ENCODE measurements around the gene DDRGK1.
"Not testable (repeated sequence)": the region's sequence is repeated elsewhere in the genome, so short reads cannot be mapped to it uniquely, and the experiment has no call there.

The DDRGK1 gene

DNA sequence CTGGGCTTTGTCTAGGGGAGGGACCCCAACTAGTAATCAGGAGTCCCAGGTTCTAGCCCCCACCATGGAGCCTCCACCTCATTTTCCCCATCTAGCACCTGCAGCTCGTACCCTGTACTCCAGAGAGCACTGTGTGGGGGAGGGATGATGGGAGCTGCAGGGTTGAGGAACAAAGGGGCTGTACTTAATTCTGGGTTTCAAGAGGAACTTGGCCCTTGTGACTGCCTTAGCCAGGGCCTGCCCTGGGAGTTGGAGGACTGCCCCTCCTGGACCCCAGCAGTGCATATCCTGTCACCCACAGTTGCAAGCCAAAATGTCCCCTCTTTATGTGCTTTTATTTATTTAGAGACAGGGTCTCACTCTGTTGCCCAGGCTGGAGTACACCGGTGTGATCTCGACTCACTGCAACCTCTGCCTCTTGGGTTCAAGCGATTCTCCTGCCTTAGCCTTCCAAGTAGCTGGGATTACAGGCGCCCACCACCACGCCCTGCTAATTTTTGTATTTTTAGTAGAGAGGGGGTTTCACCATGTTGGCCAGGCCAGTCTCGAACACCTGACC, 11.0 kb upstream of the DDRGK1 start:
- H3K27ac Mint-ChIP-seq; H3K4me3 Mint-ChIP-seq; ATAC-seq (ENCODE audit: low read depth); H3K36me3 Mint-ChIP-seq; DNase-seq (ENCODE audit: low spot score in 2 of 2); H3K27me3 Mint-ChIP-seq; H3K4me1 Mint-ChIP-seq; H3K9me3 Mint-ChIP-seq: not testable (repeated sequence)

- no peak for ATAC-seq (ENCODE audit: low read depth)
- Mint-ChIP-seq H3K27me3 (no peaks in the 10 kb centered on the region), H3K27ac (no peak overlapping the region)
Observed at GRCh38 chr20:3213226-3213625, 8.7 kb upstream of the DDRGK1 start.

GRCh38 chr20:3210346-3210745, 5.9 kb upstream of the DDRGK1 start:
- peaks cover 6% of the 10 kb centered on the region for H3K36me3 Mint-ChIP-seq
- H3K4me1 Mint-ChIP-seq = peaks cover 19% of the 10 kb centered on the region
- H3K27ac Mint-ChIP-seq = peak overlapping the region; percentile 84
- H3K4me3 Mint-ChIP-seq = peak overlapping the region; percentile 95
- DNase-seq (ENCODE audit: low spot score in 2 of 2) (no peak), ATAC-seq (ENCODE audit: low read depth) (no peak)
- no peaks in the 10 kb centered on the region for H3K9me3 Mint-ChIP-seq
- H3K27me3 Mint-ChIP-seq = no peaks in the 10 kb centered on the region

More at GRCh38 chr20:3213226-3213625, 8.7 kb upstream of the DDRGK1 start:
- Mint-ChIP-seq H3K4me1 (peaks cover 19% of the 10 kb centered on the region), H3K36me3 (peaks cover 6% of the 10 kb centered on the region), H3K4me3 (no peak overlapping the region), H3K9me3 (no peaks in the 10 kb centered on the region)
- DNase-seq (ENCODE audit: low spot score in 2 of 2) = no peak

- Mint-ChIP-seq H3K27ac (peak overlapping the region; percentile 84), H3K27me3 (no peaks in the 10 kb centered on the region), H3K4me3 (peak overlapping the region; percentile 95), H3K9me3 (no peaks in the 10 kb centered on the region), H3K4me1 (peaks cover 19% of the 10 kb centered on the region), H3K36me3 (peaks cover 6% of the 10 kb centered on the region)
- ATAC-seq (ENCODE audit: low read depth) (peak; percentile 34), DNase-seq (ENCODE audit: low spot score in 2 of 2) (no peak)
Observed at GRCh38 chr20:3209946-3210317, 5.5 kb upstream of the DDRGK1 start.

DNA sequence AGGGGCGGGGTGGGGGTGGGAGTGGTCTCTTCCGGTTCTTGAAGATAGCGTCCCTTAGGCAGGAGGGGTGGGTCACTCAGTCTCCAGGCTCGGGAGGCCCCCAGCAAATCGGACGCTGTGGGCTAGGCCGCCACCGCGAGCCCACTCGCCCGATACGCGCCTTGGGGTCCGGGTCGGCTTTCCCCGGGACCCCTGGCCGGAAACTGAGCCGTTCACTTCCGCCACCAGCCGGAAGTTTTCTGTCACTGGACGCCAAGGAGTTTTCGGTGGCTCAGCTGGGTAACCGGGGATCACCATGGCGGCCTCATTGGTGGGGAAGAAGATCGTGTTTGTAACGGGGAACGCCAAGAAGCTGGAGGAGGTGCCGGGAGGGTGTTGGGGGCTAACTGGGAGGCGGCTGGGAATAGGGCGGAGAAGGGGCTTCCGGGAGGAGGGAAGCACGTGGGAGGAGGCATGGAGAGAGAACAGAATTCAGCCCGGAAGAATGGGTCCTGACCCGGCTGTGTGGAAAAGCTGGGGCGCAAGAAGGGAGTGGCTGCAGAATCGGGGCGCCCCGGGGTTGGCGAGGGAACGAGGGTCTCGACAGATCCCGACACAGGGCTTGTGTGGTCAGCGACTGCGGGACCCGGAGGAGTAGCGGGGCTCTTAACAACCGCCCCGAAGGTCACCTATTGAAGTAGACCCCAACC, 4.9 kb upstream of the DDRGK1 start, which contains the start of gene ITPA:
TSS of gene ITPA (plus strand) at position 242 of the 689 bp plus-strand sequence. CDS start at position 296, 54 bp downstream.
- ATAC-seq (ENCODE audit: low read depth) = peak; percentile 26
- Mint-ChIP-seq H3K9me3 (no peaks in the 10 kb centered on the region), H3K4me1 (peaks cover 19% of the 10 kb centered on the region), H3K27me3 (no peaks in the 10 kb centered on the region), H3K27ac (peak within 1 kb of the TSS; percentile 84), H3K36me3 (peaks cover 6% of the 10 kb centered on the region), H3K4me3 (peak within 1 kb of the TSS; percentile 95)
- DNase-seq (ENCODE audit: low spot score in 2 of 2) = peak in 1 of 2 donors; percentile 44

DNA sequence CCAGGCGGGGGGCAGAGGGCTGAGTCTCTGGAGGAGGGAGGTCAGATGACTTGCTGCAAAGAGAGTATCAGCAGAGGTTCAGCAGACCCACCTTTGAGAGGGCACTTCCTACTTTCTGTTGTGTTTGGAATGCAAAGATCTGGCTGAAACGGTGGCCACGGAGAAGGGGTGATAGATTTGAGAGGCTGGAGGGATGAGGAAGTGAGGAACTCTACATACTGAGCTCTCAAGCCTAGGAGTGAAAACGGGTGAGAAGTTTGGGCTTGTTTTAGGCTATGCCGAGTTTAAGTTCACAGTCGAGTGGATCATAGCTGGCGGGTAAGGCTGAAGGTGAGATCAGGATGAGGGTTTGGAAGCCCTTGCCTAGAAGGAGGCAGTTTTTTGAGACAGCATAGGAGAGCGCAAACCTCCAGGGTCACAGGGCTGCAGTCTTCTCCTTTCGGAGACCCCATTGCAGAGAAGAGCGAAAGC, 4.3 kb upstream of the DDRGK1 start:
- Mint-ChIP-seq H3K4me3 (peak overlapping the region; percentile 95), H3K27me3 (no peaks in the 10 kb centered on the region), H3K4me1 (peaks cover 19% of the 10 kb centered on the region), H3K9me3 (no peaks in the 10 kb centered on the region), H3K36me3 (peaks cover 3% of the 10 kb centered on the region), H3K27ac (peak overlapping the region; percentile 84)
- ATAC-seq (ENCODE audit: low read depth) (peak; percentile 10), DNase-seq (ENCODE audit: low spot score in 2 of 2) (no peak)

- ATAC-seq (ENCODE audit: low read depth) (no peak), DNase-seq (ENCODE audit: low spot score in 2 of 2) (peak in 1 of 2 donors; percentile 22)
- peak overlapping the region; percentile 95 for H3K4me3 Mint-ChIP-seq
- H3K9me3 Mint-ChIP-seq = no peaks in the 10 kb centered on the region
- peak overlapping the region; percentile 94 for H3K27ac Mint-ChIP-seq
- peaks cover 18% of the 10 kb centered on the region for H3K36me3 Mint-ChIP-seq
- H3K27me3 Mint-ChIP-seq = no peaks in the 10 kb centered on the region
- H3K4me1 Mint-ChIP-seq = peaks cover 8% of the 10 kb centered on the region
Observed at GRCh38 chr20:3203315-3204123, 963 bp downstream of the DDRGK1 start.

- H3K27ac Mint-ChIP-seq = no peak overlapping the region
- DNase-seq (ENCODE audit: low spot score in 2 of 2) (no peak), ATAC-seq (ENCODE audit: low read depth) (no peak)
- H3K27me3 Mint-ChIP-seq = no peaks in the 10 kb centered on the region
- peaks cover 8% of the 10 kb centered on the region for H3K4me1 Mint-ChIP-seq
- H3K9me3 Mint-ChIP-seq = no peaks in the 10 kb centered on the region
- H3K4me3 Mint-ChIP-seq = peak overlapping the region; percentile 21
- H3K36me3 Mint-ChIP-seq = peaks cover 18% of the 10 kb centered on the region
Observed at GRCh38 chr20:3202965-3203314, 1.5 kb downstream of the DDRGK1 start.

- DNase-seq (ENCODE audit: low spot score in 2 of 2) = no peak
- Mint-ChIP-seq H3K36me3 (peaks cover 29% of the 10 kb centered on the region), H3K4me1 (peaks cover 14% of the 10 kb centered on the region), H3K27me3 (no peaks in the 10 kb centered on the region), H3K27ac (no peak overlapping the region), H3K4me3 (no peak overlapping the region), H3K9me3 (no peaks in the 10 kb centered on the region)
- ATAC-seq (ENCODE audit: low read depth) = no peak
Observed at GRCh38 chr20:3199976-3200755, 4.3 kb downstream of the DDRGK1 start.

- peaks cover 32% of the 10 kb centered on the region for H3K36me3 Mint-ChIP-seq
- ATAC-seq (ENCODE audit: low read depth) (no peak), DNase-seq (ENCODE audit: low spot score in 2 of 2) (no peak)
- no peak overlapping the region for H3K27ac Mint-ChIP-seq
- no peaks in the 10 kb centered on the region for H3K27me3 Mint-ChIP-seq
- no peaks in the 10 kb centered on the region for H3K9me3 Mint-ChIP-seq
- no peak overlapping the region for H3K4me3 Mint-ChIP-seq
- peaks cover 14% of the 10 kb centered on the region for H3K4me1 Mint-ChIP-seq
Observed at GRCh38 chr20:3199206-3199605, 5.3 kb downstream of the DDRGK1 start.

DNA sequence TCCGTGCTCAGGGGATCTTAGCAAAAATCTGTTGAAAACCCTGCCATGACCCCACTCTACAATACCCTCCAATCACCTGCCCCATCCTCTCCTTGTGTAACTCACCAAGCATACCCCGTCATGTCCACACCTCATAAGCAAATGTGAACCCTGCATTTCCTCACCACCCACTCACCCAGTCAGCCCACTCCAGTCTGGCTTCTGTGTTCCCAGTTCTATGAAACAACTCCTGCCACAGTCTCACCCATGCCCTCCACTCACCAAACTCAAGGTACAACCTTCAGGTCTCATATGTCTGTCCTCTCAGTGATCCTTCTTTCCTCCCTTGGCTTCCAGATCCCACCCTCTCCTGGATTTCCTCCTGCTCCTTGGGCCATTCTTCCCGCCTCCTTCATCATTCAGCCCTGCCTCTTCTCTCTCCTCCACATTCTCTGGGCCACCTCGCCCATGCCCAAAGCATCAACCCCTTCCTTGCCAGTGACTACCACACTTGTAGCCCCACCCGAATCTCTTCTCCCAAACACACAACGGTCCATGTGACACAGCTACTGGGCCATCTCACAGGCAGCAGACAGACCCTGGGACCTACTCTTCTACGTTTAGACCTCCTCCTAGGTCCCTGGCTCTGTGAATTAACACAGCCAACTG, 8.8 kb downstream of the DDRGK1 start:
- Mint-ChIP-seq H3K4me3 (no peak overlapping the region), H3K4me1 (peaks cover 6% of the 10 kb centered on the region), H3K36me3 (peaks cover 47% of the 10 kb centered on the region), H3K27ac (peak overlapping the region; percentile 85), H3K9me3 (no peaks in the 10 kb centered on the region), H3K27me3 (no peaks in the 10 kb centered on the region)
- ATAC-seq (ENCODE audit: low read depth) (no peak), DNase-seq (ENCODE audit: low spot score in 2 of 2) (no peak)

DNA sequence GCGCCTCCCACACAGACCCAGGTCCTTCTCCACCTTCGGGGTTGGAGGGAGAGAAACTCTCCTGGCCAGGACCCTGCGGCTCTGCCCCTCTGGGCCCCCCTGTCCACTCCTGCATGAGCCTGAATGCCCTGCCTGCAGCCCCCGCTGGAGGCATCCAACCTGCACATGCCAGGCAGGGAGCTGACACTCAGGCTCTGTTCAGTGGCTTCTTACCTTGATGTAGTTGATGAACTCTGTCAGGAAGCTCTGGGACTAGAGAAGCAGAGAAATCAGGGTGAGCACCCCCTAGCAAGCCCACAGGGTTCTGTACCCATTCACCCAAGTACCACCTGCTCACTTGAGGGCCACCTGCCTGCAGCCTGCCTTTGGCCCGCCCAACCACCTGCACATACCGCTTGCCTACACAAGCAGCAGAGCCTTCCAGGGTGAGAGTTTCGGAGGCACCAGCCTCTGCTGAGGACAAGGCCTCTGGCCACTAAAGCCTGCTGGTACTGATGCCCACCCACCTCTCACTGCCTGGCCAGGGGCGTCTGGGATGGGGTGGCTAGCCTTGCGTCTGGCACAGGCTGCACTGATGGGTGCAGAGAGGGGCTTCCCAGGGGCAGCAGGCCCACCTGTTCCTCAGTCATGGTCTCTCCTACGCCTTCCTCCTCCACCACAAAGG, 9.7 kb downstream of the DDRGK1 start:
- DNase-seq (ENCODE audit: low spot score in 2 of 2) (no peak), ATAC-seq (ENCODE audit: low read depth) (no peak)
- Mint-ChIP-seq H3K4me1 (peaks cover 6% of the 10 kb centered on the region), H3K27me3 (no peaks in the 10 kb centered on the region), H3K9me3 (no peaks in the 10 kb centered on the region), H3K36me3 (peaks cover 45% of the 10 kb centered on the region), H3K27ac (no peak overlapping the region), H3K4me3 (no peak overlapping the region)
